Prostate gland (tissue), 2 donors: ENCODE results near the gene GALNTL6. TPM values are rescaled to one million over a fixed set of nuclear protein-coding genes. Genes with fewer than 3 reads are reported as not detected.

ENCODE experiments used
- DNase-seq: peaks from one replicate; pipeline ENCODE4 v3.0.0-alpha.2; 2019; ENCODE audit warnings: low spot score
- H3K27ac ChIP-seq, 2 donors: fragments of 200-600 bp; sonication (generic); 2 replicates each; pipeline ENCODE4 v1.5.1; 2017 to 2019
- H3K27me3 ChIP-seq: fragments of 200-600 bp; sonication (generic); replicated peaks from 2 replicates; pipeline ENCODE4 v1.5.1; 2019; ENCODE audit not compliant: insufficient read depth
- H3K36me3 ChIP-seq, 2 donors: fragments of 200-600 bp; sonication (generic); 1 replicate in 1 of 2; 2 replicates in 1 of 2; pipeline versions ENCODE4 v1.5.1 to v1.8.1; 2017 to 2019
- H3K4me1 ChIP-seq: fragments of 200-600 bp; sonication (generic); replicated peaks from 2 replicates; pipeline ENCODE4 v1.5.1; 2019
- H3K4me3 ChIP-seq, 2 donors: fragments of 200-600 bp; sonication (generic); 2 replicates each; pipeline ENCODE4 v1.5.1; 2017 to 2019
- H3K9me3 ChIP-seq: fragments of 200-600 bp; sonication (generic); 2 replicates; pipeline ENCODE4 v1.5.1; 2017
- CTCF ChIP-seq, 4 experiments: fragments of 200-600 bp in 2 of 4; fragments of 450-650 bp in 2 of 4; sonication (generic) in 2 of 4; IDR thresholded peaks; 1 replicate in 3 of 4; 2 replicates in 1 of 4; pipeline ENCODE4 v1.5.1; 2016 to 2019; ENCODE audit warnings: antibody characterized with exemption in 4 of 4, mild to moderate bottlenecking in 2 of 4, moderate library complexity in 2 of 4
- POLR2A ChIP-seq: fragments of 450-650 bp; IDR thresholded peaks from one replicate; pipeline ENCODE4 v1.6.1; 2016; ENCODE audit warnings: antibody characterized with exemption, mild to moderate bottlenecking
- POLR2AphosphoS5 ChIP-seq: sonication (generic); formaldehyde crosslinking; IDR thresholded peaks from one replicate; pipeline ENCODE4 v1.6.1; 2017; ENCODE audit warnings: antibody characterized with exemption
- WGBS: methylation state at CpG from one replicate; pipeline ENCODE4 v1.1.5; 2018; 5-methylcytosine and 5-hydroxymethylcytosine counted together
- intact Hi-C: fragments of 100-400 bp; cut with DNase I; formaldehyde crosslinking; loops from one replicate; pipeline ENCODE4 v1.14.2; 2022
- total RNA-seq, 2 donors: library from RNA; depleted of rRNA; stranded (reverse); fragments of >200 nt; gene quantifications; one replicate each; pipeline ENCODE4 v1.1.0, GENCODE V29; 2016

Gene GALNTL6
- total RNA-seq, 2 donors from 2014 or later = 0.23 to 0.85 TPM

GRCh38 chr4:172992648-172993378, 1179.6 kb downstream of the GALNTL6 start:
- intact Hi-C loops = no loop called here
- WGBS = 80% methylated on average over 5 of the region's 5 CpGs
- Histone ChIP-seq H3K4me1 (no peaks in the 10 kb centered on the region), H3K9me3 (no peaks in the 10 kb centered on the region), H3K27ac (no peak overlapping the region), H3K36me3 (no peaks in the 10 kb centered on the region), H3K27me3 (no peaks in the 10 kb centered on the region), H3K4me3 (no peak overlapping the region)
- no peak for DNase-seq
- TF ChIP-seq POLR2A = no peak
- TF ChIP-seq POLR2AphosphoS5 = no peak
- no peak for TF ChIP-seq CTCF (IDR thresholded peaks at IDR 0.05)

GRCh38 chr4:172995161-172995560, 1182.0 kb downstream of the GALNTL6 start:
- no peak for DNase-seq
- no peak overlapping the region for H3K27ac ChIP-seq
- no peaks in the 10 kb centered on the region for H3K36me3 ChIP-seq
- TF ChIP-seq POLR2A (no peak), CTCF (IDR thresholded peaks at IDR 0.05) (no peak), POLR2AphosphoS5 (no peak)
- no peaks in the 10 kb centered on the region for H3K27me3 ChIP-seq
- no peaks in the 10 kb centered on the region for H3K9me3 ChIP-seq
- 88% methylated on average over 4 of the region's 4 CpGs for whole genome bisulfite sequencing
- H3K4me3 ChIP-seq = no peak overlapping the region
- H3K4me1 ChIP-seq = no peaks in the 10 kb centered on the region
- intact Hi-C loops = no loop called here

GRCh38 chr4:172995704-172996103, 1182.5 kb downstream of the GALNTL6 start:
- intact Hi-C loops = no loop called here
- Histone ChIP-seq H3K9me3 (no peaks in the 10 kb centered on the region), H3K36me3 (no peaks in the 10 kb centered on the region), H3K4me3 (no peak overlapping the region), H3K27ac (no peak overlapping the region), H3K27me3 (no peaks in the 10 kb centered on the region), H3K4me1 (no peaks in the 10 kb centered on the region)
- TF ChIP-seq POLR2A = no peak
- TF ChIP-seq CTCF (IDR thresholded peaks at IDR 0.05) = no peak
- no peak for TF ChIP-seq POLR2AphosphoS5
- DNase-seq = no peak
- WGBS = 81% methylated on average over 1 of the region's 1 CpG

GRCh38 chr4:172996571-172997216, 1183.5 kb downstream of the GALNTL6 start:
- Histone ChIP-seq H3K27me3 (no peaks in the 10 kb centered on the region), H3K36me3 (no peaks in the 10 kb centered on the region), H3K27ac (no peak overlapping the region), H3K9me3 (no peaks in the 10 kb centered on the region), H3K4me3 (no peak overlapping the region), H3K4me1 (no peaks in the 10 kb centered on the region)
- TF ChIP-seq CTCF (IDR thresholded peaks at IDR 0.05) = no peak
- no peak for TF ChIP-seq POLR2AphosphoS5
- no peak for TF ChIP-seq POLR2A
- no peak for DNase-seq
- 71% methylated on average over 4 of the region's 4 CpGs for WGBS
- intact Hi-C loops = no loop called here

GRCh38 chr4:172997217-172997609, 1184.0 kb downstream of the GALNTL6 start:
- Histone ChIP-seq H3K4me3 (no peak overlapping the region), H3K36me3 (no peaks in the 10 kb centered on the region), H3K4me1 (no peaks in the 10 kb centered on the region), H3K9me3 (no peaks in the 10 kb centered on the region), H3K27ac (no peak overlapping the region), H3K27me3 (no peaks in the 10 kb centered on the region)
- intact Hi-C loops = no loop called here
- WGBS = 91% methylated on average over 6 of the region's 6 CpGs
- TF ChIP-seq POLR2A = no peak
- no peak for TF ChIP-seq POLR2AphosphoS5
- TF ChIP-seq CTCF (IDR thresholded peaks at IDR 0.05) = no peak
- no peak for DNase-seq
